Panc1 (cell line): ENCODE data around the gene AANAT. TPM values are rescaled to one million over a fixed set of nuclear protein-coding genes. Genes with fewer than 3 reads are reported as not detected.

Source experiments
- ATAC-seq: fragments of 200-7000 bp; cut with Tn5 transposase; 2 replicates; pipeline ENCODE4 v1.9.1; 2020; ENCODE audit warnings: mild to moderate bottlenecking, moderate library complexity
- BruUV-seq: library from RNA; stranded (reverse); fragments of 400-500 nt; replicated peaks from 2 replicates; lab custom pipeline; 2021; lab: Mats Ljungman, UMichigan
- CTCF ChIA-PET: fragments of 300-600 bp; sonication (Branson Sonifier 250); formaldehyde crosslinking; loops from one replicate; lab custom pipeline; 2022; ENCODE audit warnings: antibody characterized with exemption; lab: Charles Lee
- POLR2A ChIA-PET: fragments of 300-600 bp; sonication (Branson Sonifier 250); formaldehyde crosslinking; loops from one replicate; lab custom pipeline; 2022; ENCODE audit warnings: antibody characterized with exemption; lab: Charles Lee
- DNase-seq: peaks from one replicate; pipeline ENCODE4 v3.0.0-alpha.2; 2010; ENCODE audit warnings: low read depth, low spot score
- H3K27ac ChIP-seq: 2 replicates; pipeline ENCODE4 v1.5.1; 2011; ENCODE audit warnings: mild to moderate bottlenecking, low read length, inconsistent platforms
- H3K27me3 ChIP-seq: fragments of 200-500 bp; sonication (Bioruptor generic); 2 replicates; pipeline ENCODE4 v1.6.0; 2014; ENCODE audit warnings: low read length, inconsistent platforms; ENCODE audit not compliant: control insufficient read depth, insufficient read depth
- H3K36me3 ChIP-seq: fragments of 200-500 bp; sonication (Bioruptor generic); 2 replicates; pipeline ENCODE4 v1.5.1; 2014; ENCODE audit warnings: inconsistent platforms, mild to moderate bottlenecking, low read length, moderate library complexity; ENCODE audit not compliant: control insufficient read depth, insufficient read depth
- H3K4me1 ChIP-seq: 2 replicates; pipeline ENCODE4 v1.5.1; 2011; ENCODE audit warnings: inconsistent platforms, mild to moderate bottlenecking, low read length, moderate library complexity; ENCODE audit not compliant: control insufficient read depth, insufficient read depth
- H3K4me3 ChIP-seq, 2 experiments: 2 replicates each; pipeline ENCODE4 v1.5.1; 2011 to 2012; ENCODE audit warnings: low read depth in 2 of 2, low read length in 2 of 2, mild to moderate bottlenecking in 2 of 2, inconsistent platforms in 1 of 2, moderate library complexity in 1 of 2
- H3K9me3 ChIP-seq: fragments of 200-500 bp; sonication (Bioruptor generic); 2 replicates; pipeline ENCODE4 v1.5.1; 2014; ENCODE audit warnings: low read depth, mild to moderate bottlenecking, inconsistent platforms, low read length, moderate library complexity; ENCODE audit not compliant: control insufficient read depth, insufficient read depth
- CTCF ChIP-seq: fragments of 450-650 bp; IDR thresholded peaks from 2 replicates; pipeline ENCODE4 v1.5.1; 2017; ENCODE audit warnings: mild to moderate bottlenecking
- POLR2AphosphoS5 ChIP-seq: IDR thresholded peaks from 2 replicates; pipeline ENCODE4 v1.6.1; 2012; ENCODE audit warnings: mild to moderate bottlenecking, low read depth, low read length, moderate library complexity
- SIN3A ChIP-seq: IDR thresholded peaks from 2 replicates; pipeline ENCODE4 v1.6.1; 2012; ENCODE audit warnings: low read depth, mild to moderate bottlenecking, low read length, moderate library complexity, borderline replicate concordance; ENCODE audit not compliant: insufficient read depth
- TCF7L2 ChIP-seq: IDR thresholded peaks from 2 replicates; pipeline ENCODE4 v1.6.1; 2011; ENCODE audit warnings: mild to moderate bottlenecking, low read depth, low read length, inconsistent platforms
- in situ Hi-C: cut with HindIII; loops from 2 replicates; pipeline ENCODE4 v1.10.0; 2016; ENCODE audit warnings: low sequenced_read_pairs, low pct_unique_long_range_greater_than_20kb
- intact Hi-C: fragments of 100-400 bp; cut with micrococcal nuclease; formaldehyde crosslinking; loops from one replicate; pipeline ENCODE4 v1.10.0; 2022; ENCODE audit not compliant: unreplicated experiment
- total RNA-seq: library from RNA; stranded (reverse); gene quantifications from one replicate; pipeline ENCODE4 v1.2.1, GENCODE V29; 2021; ENCODE audit not compliant: unreplicated experiment
- TF ChIP-seq, protein P1 (sequence below), 2 experiments: IDR thresholded peaks; 2 replicates each; pipeline ENCODE4 v1.6.1; 2011 to 2012; ENCODE audit warnings: low read depth in 2 of 2, control low read depth in 1 of 2, low read length in 1 of 2, mild to moderate bottlenecking in 1 of 2, moderate library complexity in 1 of 2; ENCODE audit not compliant: insufficient read depth in 1 of 2

Gene AANAT
- total RNA-seq, 1 experiment from 2014 or later = not detected

GRCh38 chr17:76438906-76439305, 28.5 kb upstream of the AANAT start:
- intact Hi-C loops (no loop called here), in situ Hi-C loops (no loop called here)
- Histone ChIP-seq H3K36me3 (no peaks in the 10 kb centered on the region), H3K4me1 (peaks cover 41% of the 10 kb centered on the region), H3K27ac (no peak overlapping the region), H3K9me3 (no peaks in the 10 kb centered on the region), H3K27me3 (no peaks in the 10 kb centered on the region), H3K4me3 (no peak overlapping the region)
- BruUV-seq = no TSS peak
- CTCF ChIA-PET = interaction anchor here (1.0 kb wide), 1 partner anchor 41 kb away, joined by 3 read pairs; no protein-coding TSS in a partner anchor
- ATAC-seq = no peak
- TF ChIP-seq CTCF = no peak
- TF ChIP-seq SIN3A = no peak
- TF ChIP-seq, protein P1, sequence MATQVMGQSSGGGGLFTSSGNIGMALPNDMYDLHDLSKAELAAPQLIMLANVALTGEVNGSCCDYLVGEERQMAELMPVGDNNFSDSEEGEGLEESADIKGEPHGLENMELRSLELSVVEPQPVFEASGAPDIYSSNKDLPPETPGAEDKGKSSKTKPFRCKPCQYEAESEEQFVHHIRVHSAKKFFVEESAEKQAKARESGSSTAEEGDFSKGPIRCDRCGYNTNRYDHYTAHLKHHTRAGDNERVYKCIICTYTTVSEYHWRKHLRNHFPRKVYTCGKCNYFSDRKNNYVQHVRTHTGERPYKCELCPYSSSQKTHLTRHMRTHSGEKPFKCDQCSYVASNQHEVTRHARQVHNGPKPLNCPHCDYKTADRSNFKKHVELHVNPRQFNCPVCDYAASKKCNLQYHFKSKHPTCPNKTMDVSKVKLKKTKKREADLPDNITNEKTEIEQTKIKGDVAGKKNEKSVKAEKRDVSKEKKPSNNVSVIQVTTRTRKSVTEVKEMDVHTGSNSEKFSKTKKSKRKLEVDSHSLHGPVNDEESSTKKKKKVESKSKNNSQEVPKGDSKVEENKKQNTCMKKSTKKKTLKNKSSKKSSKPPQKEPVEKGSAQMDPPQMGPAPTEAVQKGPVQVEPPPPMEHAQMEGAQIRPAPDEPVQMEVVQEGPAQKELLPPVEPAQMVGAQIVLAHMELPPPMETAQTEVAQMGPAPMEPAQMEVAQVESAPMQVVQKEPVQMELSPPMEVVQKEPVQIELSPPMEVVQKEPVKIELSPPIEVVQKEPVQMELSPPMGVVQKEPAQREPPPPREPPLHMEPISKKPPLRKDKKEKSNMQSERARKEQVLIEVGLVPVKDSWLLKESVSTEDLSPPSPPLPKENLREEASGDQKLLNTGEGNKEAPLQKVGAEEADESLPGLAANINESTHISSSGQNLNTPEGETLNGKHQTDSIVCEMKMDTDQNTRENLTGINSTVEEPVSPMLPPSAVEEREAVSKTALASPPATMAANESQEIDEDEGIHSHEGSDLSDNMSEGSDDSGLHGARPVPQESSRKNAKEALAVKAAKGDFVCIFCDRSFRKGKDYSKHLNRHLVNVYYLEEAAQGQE (IDR thresholded peaks at IDR 0.05; ENCODE audit: insufficient read depth in 1 of 2, low read depth in 2 of 2, low read length in 1 of 2) = no peak
- TF ChIP-seq POLR2AphosphoS5 = no peak
- TF ChIP-seq TCF7L2 = no peak
- DNase-seq = no peak
- POLR2A ChIA-PET = interaction anchor here (0.6 kb wide), 1 partner anchor 30 kb away, joined by 4 read pairs; no protein-coding TSS in a partner anchor

DNA sequence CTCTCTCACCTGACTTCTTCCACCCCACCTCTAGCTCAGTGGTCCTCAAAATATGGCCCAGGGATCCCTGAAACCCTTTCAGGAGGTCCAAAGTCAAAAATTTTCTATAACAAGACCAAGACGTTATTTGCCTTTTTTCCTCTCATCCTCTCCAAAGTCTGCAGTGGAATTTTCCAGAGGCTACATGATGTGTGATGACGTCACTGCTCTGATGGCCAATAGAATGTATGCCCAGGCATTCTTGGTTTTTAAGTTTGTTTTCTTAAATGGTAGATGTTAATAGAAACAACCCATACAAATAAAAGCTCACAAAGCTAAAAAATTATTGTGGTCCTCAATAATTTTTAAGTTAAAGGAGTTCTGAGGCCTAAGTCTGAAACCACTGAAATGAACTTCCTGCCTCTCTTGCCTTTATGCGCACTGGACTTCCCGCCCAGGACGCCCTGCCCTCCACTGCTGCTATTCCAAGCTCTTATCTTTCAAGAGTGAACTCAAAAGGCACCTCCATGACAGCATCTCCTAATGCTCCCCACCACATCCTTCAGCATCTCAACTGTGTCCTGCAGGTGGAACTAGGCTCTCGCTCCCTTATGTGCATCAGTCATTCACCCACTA, 28.0 kb upstream of the AANAT start:
- CTCF ChIA-PET = interaction anchor here (1.0 kb wide), 1 partner anchor 42 kb away, joined by 3 read pairs; no protein-coding TSS in a partner anchor
- POLR2A ChIA-PET = interaction anchor here (0.6 kb wide), 1 partner anchor 31 kb away, joined by 4 read pairs; no protein-coding TSS in a partner anchor
- no peak for TF ChIP-seq POLR2AphosphoS5
- TF ChIP-seq SIN3A = no peak
- TF ChIP-seq, protein P1 (IDR thresholded peaks at IDR 0.05; ENCODE audit: insufficient read depth in 1 of 2, low read depth in 2 of 2, low read length in 1 of 2) = no peak
- no peak for TF ChIP-seq TCF7L2
- TF ChIP-seq CTCF = no peak
- Histone ChIP-seq H3K27me3 (no peaks in the 10 kb centered on the region), H3K36me3 (no peaks in the 10 kb centered on the region), H3K9me3 (no peaks in the 10 kb centered on the region), H3K27ac (no peak overlapping the region), H3K4me3 (no peak overlapping the region), H3K4me1 (peaks cover 44% of the 10 kb centered on the region)
- no peak for ATAC-seq
- in situ Hi-C loops (no loop called here), intact Hi-C loops (no loop called here)
- no peak for DNase-seq
- no TSS peak for BruUV-seq
